OCI-LY1 (cell line): ENCODE measurements around the gene PATL1.
"Not testable (repeated sequence)": the region's sequence is repeated elsewhere in the genome, so short reads cannot be mapped to it uniquely, and the experiment has no call there.

Experiments used
- EZH2 ChIP-seq: fragments of 200-600 bp; sonication (generic), shearing (Covaris generic); IDR thresholded peaks from 2 replicates; pipeline ENCODE4 v1.8.0; 2017; ENCODE audit warnings: borderline replicate concordance, mixed run types, mild to moderate bottlenecking, antibody characterized with exemption, low read length, moderate library complexity, mixed read lengths
- TF ChIP-seq, protein P1 (sequence below): fragments of 200-600 bp; sonication (generic), shearing (Covaris generic); IDR thresholded peaks from 2 replicates; pipeline ENCODE4 v1.5.1; 2017; ENCODE audit warnings: mild to moderate bottlenecking, antibody characterized with exemption, low read length, moderate library complexity, mixed read lengths

DNA sequence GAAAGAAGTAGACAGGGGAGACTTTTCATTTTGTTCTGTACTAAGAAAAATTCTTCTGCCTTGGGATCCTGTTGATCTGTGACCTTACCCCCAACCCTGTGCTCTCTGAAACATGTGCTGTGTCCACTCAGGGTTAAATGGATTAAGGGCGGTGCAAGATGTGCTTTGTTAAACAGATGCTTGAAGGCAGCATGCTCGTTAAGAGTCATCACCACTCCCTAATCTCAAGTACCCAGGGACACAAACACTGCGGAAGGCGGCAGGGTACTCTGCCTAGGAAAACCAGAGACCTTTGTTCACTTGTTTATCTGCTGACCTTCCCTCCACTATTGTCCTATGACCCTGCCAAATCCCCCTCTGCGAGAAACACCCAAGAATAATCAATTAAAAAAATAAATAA lies 31.3 kb upstream of the PATL1 start:
- TF ChIP-seq, protein P1, sequence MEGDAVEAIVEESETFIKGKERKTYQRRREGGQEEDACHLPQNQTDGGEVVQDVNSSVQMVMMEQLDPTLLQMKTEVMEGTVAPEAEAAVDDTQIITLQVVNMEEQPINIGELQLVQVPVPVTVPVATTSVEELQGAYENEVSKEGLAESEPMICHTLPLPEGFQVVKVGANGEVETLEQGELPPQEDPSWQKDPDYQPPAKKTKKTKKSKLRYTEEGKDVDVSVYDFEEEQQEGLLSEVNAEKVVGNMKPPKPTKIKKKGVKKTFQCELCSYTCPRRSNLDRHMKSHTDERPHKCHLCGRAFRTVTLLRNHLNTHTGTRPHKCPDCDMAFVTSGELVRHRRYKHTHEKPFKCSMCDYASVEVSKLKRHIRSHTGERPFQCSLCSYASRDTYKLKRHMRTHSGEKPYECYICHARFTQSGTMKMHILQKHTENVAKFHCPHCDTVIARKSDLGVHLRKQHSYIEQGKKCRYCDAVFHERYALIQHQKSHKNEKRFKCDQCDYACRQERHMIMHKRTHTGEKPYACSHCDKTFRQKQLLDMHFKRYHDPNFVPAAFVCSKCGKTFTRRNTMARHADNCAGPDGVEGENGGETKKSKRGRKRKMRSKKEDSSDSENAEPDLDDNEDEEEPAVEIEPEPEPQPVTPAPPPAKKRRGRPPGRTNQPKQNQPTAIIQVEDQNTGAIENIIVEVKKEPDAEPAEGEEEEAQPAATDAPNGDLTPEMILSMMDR = not testable (repeated sequence)
- not testable (repeated sequence) for TF ChIP-seq EZH2
